Epithelial cell of esophagus (primary cell): Measurements from ENCODE around the gene SMARCD3.

ENCODE experiments used
- DNase-seq: peaks from one replicate; pipeline ENCODE4 v3.0.0; 2010; ENCODE audit warnings: low read depth
- H3K4me3 ChIP-seq: 2 replicates; pipeline ENCODE4 v1.5.1; 2011; ENCODE audit warnings: mild to moderate bottlenecking, low read length, control low read depth
- CTCF ChIP-seq: IDR thresholded peaks from 2 replicates; pipeline ENCODE4 v1.5.1; 2011; ENCODE audit warnings: low read depth, mild to moderate bottlenecking, low read length, control low read depth, inconsistent platforms; ENCODE audit not compliant: insufficient read depth; ENCODE audit errors: missing control alignments

Gene SMARCD3

DNA sequence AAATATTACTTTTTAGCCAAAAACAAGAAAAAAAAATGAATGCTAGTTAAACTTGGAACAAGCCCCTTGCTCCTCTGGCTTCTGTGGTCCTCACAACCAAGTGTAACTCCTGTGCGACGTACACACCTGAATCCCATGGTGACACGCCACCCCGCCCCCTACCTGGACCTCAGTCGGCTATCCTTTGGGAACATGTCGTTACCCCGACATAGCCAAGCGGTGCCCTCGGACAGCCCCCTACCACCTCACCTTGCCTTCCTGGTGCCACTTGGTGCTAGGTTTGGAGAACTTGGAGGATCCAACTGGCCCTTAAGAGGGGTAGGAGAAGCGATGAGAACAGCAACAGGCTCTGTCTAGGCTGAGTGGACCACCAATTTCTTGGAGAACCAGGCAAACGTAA lies 12.0 kb upstream of the SMARCD3 start:
- DNase-seq = no peak
- no peak overlapping the region for H3K4me3 ChIP-seq
- no peak for TF ChIP-seq CTCF

- H3K4me3 ChIP-seq = no peak overlapping the region
- TF ChIP-seq CTCF = no peak
- no peak for DNase-seq
Observed at GRCh38 chr7:151257990-151258389, 9.5 kb upstream of the SMARCD3 start.

DNA sequence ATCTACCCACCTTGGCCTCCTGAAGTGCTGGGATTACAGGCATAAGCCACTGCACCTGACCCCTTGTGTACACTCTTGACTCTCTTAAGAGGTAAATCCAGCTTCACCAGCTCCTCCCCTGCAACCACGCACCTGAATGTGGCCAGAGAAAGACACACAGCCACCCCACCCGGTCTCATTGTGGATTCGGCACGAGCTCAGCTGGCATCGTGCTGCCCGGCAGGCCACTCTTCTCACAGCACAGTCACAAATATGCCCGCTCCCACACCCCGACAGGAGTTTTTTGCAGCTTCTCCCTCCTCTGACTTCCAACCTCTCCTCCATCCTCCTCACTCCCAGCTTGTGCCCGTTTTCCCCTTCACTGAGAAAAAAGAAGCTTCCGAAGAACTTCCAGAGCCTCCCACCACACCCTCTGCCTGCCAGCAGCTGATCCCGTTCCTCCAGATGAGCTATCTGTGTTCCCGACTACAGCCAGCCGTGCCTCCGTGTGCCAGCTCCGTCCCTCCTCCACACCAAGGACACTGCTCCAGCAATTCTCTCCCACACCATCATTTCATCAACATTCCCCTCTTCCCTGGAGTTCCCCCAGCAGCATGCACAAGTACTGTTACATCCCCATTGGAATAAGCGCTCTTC lies 8.0 kb upstream of the SMARCD3 start:
- H3K4me3 ChIP-seq = no peak overlapping the region
- TF ChIP-seq CTCF = no peak
- DNase-seq = no peak

GRCh38 chr7:151255390-151255789 lies 6.9 kb upstream of the SMARCD3 start:
- H3K4me3 ChIP-seq = no peak overlapping the region
- TF ChIP-seq CTCF = no peak
- no peak for DNase-seq

GRCh38 chr7:151254851-151255250 lies 6.4 kb upstream of the SMARCD3 start:
- DNase-seq = no peak
- H3K4me3 ChIP-seq = no peak overlapping the region

DNA sequence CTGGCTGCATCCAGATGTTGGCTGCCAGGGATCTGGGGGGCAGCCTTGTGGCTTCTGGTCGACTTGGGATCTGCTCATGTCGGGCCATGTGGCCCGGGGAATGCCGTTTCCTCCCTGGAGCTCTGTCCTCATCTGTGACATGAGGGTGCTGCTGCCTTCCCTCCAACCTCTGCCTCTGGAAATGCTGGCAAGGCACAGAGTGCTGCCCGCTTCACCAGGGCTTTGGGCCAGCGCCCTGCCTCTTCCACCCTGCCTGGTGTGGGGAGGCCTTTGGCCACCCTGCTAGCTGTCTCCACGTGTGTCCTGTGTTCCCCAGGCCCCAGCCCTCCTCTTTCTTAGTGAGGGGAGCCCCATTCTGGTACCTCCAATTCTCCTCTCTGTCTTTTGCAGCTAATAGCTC lies 5.8 kb upstream of the SMARCD3 start:
- DNase-seq = no peak
- no peak overlapping the region for H3K4me3 ChIP-seq
- TF ChIP-seq CTCF = no peak

More at GRCh38 chr7:151254851-151255250, 6.4 kb upstream of the SMARCD3 start:
- TF ChIP-seq CTCF = no peak
